CD4-positive, alpha-beta T cell treated with Interleukin-4 for 1 hour (primary cell): Measurements from ENCODE around the gene METTL16.

Source experiments
- DNase-seq, 2 donors: peaks; one replicate each; pipeline ENCODE4 v3.0.0-alpha.2; 2020 to 2022

The METTL16 gene

DNA sequence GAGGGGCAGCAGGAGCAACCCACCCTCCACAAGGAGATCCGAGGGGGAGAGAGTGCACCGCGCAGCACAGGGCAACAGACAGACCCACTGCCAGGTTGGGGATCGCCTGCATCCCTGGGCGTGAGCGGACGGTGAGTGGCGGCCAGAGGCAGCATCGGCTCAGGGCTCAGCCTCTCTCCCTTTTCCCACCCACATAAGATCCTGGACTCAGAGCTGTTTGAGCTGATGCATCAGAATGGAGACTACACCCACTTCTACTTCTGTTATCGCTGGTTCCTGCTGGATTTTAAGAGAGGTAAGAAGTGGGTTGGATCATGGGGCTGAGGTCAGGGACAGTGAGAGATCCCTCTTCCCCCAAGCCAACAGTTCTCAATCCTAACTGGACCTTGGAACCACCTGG lies 134.0 kb downstream of the METTL16 start:
- DNase-seq, result no peak

DNA sequence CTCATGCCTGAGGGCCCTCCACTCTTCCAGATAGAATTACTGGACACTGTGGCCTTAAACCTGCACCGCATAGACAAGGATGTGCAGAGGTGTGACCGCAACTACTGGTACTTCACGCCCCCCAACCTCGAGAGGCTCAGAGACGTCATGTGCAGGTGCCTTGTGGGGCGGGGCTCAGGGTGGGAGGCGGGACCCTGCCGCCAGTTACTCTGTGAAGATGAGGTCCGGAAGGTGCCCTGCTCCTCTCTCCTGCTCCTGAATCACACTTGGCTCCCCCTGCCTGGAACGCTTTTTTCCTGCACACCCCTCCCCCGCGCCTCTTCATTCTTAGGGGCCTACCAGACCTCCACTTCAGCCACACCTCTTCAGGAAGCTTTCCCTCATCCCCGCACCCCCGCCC lies 135.6 kb downstream of the METTL16 start:
- no peak for DNase-seq

DNA sequence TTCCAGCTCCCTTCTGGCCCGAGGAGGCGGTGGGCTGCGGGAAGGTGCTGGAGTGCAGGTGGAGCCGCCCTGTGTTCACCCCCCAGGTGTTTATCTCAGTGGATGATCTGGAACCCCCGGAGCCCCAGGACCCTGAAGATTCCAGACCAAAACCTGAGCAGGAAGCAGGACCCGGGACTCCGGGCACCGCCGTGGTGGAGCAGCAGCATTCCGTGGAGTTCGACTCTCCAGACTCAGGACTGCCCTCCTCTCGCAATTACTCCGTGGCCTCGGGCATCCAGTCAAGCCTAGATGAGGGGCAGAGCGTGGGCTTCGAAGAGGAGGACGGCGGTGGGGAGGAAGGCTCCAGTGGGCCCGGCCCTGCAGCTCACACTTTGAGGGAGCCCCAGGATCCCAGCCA lies 136.3 kb downstream of the METTL16 start:
- DNase-seq, result no peak

DNA sequence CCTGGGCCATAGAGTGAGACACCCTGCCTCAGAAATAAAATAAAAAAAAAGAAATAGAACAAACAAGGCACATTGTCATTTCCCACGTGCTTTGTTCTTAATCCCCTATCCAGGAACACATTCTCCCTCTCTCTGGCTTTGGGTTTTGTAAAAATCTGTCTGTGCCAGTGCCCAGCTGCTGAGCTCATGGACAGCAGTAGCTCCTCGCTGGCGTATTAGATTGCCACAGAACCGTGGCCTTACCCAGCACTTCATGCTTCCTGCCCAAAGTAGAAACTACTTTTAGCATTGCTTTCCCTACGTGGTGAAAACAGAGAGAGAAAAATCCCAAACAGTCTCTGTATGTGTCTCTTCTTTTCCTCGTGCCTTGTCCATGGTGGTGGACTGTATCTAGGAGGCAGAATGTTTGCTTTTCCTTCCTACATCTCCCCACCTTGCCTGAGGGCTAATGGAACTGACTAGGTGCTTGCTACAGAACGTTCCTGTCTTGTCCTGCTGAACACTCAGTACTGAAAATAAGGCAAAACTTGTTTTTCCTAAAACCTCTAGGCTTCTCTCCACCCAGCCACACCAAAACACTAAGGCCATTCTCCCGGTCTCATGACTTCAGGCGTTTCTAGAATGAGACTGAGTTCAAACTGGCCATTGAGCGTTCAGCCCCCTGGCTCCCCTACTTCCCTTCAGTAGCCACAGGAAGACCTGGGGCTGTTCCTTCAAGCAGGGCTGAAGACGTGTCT lies 137.0 kb downstream of the METTL16 start:
- DNase-seq, result no peak

DNA sequence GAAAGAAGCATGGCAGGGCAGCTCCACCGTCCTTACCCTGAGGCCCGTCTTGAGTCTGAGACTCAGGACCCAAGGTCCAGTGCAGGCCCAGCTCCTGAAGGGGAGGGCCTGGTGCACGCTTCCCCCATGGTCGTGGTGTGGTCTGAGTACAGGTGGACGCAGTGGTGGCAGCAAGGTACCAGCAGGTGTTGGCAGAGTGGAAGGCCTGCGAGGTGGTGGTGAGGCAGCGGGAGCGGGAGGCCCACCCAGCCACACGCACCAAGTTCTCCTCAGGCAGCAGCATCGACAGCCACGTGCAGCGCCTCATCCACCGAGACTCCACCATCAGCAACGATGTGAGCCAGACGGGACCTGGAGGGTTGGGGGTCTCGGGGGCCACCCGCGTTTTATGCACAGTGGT lies 138.5 kb downstream of the METTL16 start:
- no peak for DNase-seq

DNA sequence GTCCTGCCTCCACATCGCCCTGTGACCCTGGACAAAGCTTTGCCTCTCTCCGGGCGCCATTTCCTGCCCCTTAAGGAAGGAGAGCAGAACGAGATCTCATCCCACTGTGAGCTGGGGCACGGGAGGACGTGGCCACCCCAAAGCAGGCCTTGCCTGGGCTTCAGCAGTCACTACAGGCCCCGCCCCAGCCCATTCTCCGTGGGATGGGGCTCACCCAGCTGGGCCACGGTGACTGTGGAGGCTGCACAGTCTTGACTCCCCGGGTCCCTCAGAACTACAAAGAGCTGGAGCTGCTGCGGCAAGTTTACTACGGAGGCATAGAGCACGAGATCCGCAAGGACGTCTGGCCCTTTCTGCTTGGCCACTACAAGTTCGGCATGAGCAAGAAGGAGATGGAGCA lies 139.0 kb downstream of the METTL16 start:
- no peak for DNase-seq

DNA sequence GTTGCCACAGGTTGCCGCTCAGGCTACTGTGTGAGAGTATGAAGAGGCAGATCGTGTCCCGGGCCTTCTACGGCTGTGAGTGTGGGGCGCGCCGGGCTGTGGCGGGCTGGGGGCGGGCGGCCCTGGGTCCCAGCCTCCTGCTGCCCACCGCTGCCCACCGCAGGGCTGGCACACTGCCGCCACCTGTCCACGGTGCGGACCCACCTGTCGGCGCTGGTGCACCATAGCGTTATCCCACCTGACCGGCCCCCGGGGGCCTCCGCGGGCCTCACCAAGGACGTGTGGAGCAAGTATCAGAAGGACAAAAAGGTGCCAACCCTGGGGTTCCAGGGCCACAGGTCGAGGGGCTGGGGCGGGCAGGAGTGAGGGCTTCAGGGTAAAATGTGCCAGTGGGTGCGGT lies 139.5 kb downstream of the METTL16 start:
- DNase-seq, result no peak

DNA sequence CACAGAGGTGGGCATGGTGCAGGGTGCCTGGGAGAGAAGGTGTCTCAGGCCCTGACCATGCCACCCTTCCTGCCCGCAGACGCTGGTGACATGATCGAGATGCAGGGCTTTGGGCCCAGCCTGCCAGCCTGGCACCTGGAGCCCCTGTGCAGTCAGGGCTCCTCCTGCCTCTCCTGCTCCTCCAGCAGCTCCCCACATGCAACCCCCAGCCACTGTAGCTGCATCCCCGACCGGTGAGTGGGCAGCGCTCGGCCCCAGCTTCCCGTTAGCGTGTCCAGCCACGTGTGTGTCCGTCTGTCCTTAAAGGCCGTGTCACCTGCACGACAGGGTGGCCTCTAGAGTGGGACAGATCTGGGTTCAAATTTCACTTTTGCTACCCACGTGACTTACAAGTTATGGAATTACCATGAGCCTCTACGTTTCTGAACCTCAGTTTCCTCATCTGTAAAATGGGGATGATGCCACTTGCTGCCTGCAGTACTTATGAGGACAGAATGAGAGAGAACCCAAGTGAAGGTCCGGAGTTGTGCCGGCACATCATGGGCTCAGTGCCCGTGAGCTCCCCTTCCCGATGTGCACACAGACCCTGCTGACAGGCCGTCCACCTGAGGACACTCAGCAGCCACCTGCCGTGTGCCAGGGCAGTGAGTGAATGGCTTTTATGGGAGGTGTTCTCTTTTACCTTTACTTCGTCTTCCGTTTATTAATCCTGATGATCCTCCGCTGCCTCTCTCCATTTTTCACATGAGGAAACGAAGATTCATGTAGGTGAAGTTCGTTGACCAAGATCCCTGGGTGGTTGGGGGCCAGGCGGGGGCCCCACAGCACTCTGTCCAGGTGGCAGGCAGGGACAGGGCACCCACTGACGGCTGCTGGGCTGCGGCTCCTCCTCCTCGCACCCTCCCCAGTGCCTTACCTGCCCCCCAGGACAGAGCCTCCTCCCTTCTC lies 140.2 kb downstream of the METTL16 start:
- DNase-seq, result no peak

DNA sequence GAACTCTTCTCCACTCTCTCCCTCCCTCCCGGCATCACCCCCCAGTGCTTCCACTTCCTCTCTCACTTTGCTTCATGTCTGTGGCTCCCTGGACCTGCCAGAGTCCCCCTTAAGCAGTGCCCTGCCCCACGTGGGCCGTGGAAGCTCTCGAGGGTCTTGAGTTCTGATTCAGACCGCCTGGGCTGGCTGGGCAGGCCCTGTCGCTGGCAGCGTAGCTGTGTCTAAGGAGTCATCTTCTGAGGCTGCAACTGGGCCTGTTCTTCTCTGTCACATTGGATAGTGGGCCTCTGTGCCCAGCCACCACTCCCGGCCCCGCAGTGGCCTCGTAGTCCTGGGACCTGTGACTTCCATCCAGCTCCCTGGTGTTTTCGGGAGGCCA lies 141.5 kb downstream of the METTL16 start:
- no peak for DNase-seq

DNA sequence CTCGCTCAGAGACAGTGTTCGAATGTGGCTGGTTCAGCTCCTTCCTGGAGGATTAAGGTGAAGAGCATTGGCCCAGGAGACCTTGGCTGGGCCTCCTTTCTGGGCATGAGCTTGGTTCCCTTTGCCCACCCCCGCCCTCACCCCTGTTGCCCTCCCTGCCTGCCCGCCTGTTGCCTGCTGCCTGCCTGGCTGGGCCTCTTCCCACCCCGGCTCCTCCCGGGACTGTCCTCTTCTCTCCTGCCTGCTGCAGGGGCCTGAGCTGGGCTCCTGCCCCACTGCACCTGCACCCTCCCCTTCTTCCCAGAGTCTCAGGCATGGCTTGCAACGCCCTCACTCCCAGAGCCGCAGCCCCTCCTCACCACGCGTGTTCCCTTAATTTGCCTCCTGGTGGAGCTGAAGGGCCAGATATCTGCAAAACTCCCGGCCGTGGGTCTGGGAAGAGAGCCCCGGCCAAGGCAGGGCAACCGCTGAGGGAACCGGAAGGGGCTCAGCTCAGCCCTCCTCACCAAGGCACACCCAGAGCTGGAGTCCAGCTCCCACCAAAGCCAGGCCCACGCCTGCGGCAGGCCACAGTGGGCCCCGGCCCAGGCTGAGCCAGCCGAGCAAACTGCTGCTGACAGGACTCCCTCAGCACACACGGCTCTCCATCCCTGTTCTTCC lies 142.0 kb downstream of the METTL16 start:
- DNase-seq, result no peak

DNA sequence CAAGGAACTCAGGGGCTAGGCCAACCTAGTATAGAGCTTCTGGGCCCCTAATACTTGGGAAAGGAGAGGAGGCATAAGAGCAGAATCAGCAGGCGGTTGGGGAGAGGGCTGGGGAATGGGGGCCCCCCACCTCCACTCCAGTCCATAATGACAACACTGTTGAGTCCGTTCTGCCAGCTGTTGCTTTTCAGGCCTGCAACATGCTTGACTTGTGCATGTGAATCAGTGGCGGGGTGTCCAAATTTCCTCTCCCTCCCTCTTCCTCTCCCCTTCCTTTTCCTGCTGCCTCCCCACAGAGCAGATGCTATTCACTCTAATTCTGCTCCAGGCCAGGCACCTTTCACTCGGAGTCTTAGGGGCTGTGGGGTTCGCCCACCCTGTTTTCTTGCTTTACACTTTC lies 142.6 kb downstream of the METTL16 start:
- DNase-seq, result no peak

DNA sequence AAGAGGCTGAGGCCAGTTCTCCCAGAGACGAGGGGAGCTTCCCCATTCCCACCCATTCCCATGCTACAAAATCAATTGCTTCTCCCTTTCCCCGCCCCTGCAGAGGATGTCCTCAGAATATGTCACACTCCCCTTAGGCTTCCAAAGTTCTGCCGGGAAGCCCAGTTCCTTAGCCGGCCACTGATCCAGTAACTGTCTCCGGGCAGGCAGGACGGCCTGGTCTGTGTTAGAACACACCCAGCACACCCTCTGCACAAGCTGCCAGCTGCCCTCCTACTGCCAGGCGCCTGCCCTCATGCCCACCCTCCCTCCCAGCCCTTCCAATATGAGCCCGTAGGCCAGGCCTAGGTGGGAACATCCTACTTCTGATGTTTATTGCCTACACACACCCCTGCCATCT lies 143.3 kb downstream of the METTL16 start:
- DNase-seq, result no peak

DNA sequence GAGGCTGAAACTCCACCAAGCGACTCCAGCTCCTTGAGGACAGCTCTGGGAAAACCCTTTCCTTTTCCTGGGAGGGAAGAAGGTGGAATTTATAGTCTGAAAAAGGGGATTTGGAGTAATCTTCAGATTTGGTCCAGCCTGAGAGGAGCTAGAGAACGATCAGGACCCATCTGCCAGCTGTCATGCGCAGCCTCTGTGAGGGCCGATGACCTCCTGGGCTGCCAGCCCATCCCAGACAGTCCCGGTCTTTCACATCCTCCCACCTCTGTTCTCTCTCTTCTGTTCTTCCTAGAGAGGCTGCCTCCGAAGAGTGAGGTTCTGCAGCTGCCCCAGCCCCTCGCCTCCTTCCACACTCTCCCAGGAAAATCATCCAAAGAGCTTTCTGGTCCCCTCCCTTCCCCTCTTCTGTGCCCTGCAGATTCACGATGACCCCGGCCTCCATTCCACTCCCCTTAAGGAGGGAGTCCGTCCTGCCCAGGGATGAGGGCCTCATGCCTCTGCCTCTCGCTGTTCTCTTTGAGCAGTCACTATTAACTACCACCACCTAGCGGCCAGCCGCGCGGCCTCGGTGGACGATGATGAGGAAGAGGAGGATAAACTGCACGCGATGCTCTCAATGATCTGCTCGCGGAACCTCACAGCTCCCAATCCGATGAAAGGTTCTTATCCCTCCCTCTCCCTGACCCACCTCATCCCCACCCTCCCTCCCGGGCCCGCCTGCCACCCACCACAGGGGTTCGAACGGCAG lies 144.8 kb downstream of the METTL16 start:
- no peak for DNase-seq
